ENCODE results near the gene SIGLEC6. TPM values are rescaled to one million over a fixed set of nuclear protein-coding genes. Genes with fewer than 3 reads are reported as not detected.

SIGLEC6 gene
- total and polyA plus RNA-seq, 2 experiments from 2014 or later = not detected

DNA sequence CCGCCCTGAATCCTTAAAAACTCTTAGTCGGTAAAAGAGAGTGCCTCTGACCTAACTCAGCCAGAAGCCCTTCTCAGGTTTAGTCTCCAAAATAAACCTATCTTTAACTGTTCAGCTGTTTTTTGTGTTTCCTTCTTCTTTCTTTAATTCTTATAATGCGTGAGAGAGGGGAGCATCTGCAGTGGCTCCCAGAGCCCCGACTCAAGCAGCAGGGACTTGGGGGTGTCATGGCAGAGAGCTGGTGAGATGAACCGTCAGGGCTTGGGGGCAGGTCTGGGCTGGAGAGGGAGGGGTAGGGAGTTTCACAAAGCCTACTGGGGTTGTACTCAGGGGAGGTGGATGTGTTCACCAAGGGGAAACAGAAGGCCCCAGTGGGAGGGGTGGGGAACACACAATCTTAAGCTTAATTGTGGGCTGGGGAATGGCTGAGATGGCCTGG, 16.8 kb upstream of the SIGLEC6 start:
- H2AFZ ChIP-seq = no peak overlapping the region
- H3K4me1 ChIP-seq (ENCODE audit: insufficient read depth) = no peaks in the 10 kb centered on the region
- H3K4me3 ChIP-seq = no peak overlapping the region
- 72% methylated on average over 5 of the region's 5 CpGs for WGBS (ENCODE audit: low lambda C conversion rate, missing lambda C conversion rate)
- TF ChIP-seq EZH2 (IDR thresholded peaks at IDR 0.05; ENCODE audit: borderline replicate concordance) (no peak), EZH2phosphoT487 (IDR thresholded peaks at IDR 0.05; ENCODE audit: low read depth, severe bottlenecking, unreplicated experiment) (no peak)
- TF ChIP-seq, protein P1, sequence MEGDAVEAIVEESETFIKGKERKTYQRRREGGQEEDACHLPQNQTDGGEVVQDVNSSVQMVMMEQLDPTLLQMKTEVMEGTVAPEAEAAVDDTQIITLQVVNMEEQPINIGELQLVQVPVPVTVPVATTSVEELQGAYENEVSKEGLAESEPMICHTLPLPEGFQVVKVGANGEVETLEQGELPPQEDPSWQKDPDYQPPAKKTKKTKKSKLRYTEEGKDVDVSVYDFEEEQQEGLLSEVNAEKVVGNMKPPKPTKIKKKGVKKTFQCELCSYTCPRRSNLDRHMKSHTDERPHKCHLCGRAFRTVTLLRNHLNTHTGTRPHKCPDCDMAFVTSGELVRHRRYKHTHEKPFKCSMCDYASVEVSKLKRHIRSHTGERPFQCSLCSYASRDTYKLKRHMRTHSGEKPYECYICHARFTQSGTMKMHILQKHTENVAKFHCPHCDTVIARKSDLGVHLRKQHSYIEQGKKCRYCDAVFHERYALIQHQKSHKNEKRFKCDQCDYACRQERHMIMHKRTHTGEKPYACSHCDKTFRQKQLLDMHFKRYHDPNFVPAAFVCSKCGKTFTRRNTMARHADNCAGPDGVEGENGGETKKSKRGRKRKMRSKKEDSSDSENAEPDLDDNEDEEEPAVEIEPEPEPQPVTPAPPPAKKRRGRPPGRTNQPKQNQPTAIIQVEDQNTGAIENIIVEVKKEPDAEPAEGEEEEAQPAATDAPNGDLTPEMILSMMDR (IDR thresholded peaks at IDR 0.05; ENCODE audit: poor library complexity) = no peak
- H3K27me3 ChIP-seq = no peaks in the 10 kb centered on the region
- DNase-seq (ENCODE audit: low spot score) = no peak
- no peaks in the 10 kb centered on the region for H3K79me2 ChIP-seq
- no peaks in the 10 kb centered on the region for H4K20me1 ChIP-seq (ENCODE audit: insufficient read depth, poor library complexity, severe bottlenecking)
- H3K9me3 ChIP-seq (ENCODE audit: low read depth) = no peaks in the 10 kb centered on the region
- no peaks in the 10 kb centered on the region for H3K9me2 ChIP-seq (replicated peaks; ENCODE audit: insufficient read depth)
- H3K36me3 ChIP-seq (replicated peaks; ENCODE audit: insufficient read depth, low read depth) = no peaks in the 10 kb centered on the region
- H3K4me2 ChIP-seq = no peak overlapping the region
- H3K27ac ChIP-seq = no peak overlapping the region

DNA sequence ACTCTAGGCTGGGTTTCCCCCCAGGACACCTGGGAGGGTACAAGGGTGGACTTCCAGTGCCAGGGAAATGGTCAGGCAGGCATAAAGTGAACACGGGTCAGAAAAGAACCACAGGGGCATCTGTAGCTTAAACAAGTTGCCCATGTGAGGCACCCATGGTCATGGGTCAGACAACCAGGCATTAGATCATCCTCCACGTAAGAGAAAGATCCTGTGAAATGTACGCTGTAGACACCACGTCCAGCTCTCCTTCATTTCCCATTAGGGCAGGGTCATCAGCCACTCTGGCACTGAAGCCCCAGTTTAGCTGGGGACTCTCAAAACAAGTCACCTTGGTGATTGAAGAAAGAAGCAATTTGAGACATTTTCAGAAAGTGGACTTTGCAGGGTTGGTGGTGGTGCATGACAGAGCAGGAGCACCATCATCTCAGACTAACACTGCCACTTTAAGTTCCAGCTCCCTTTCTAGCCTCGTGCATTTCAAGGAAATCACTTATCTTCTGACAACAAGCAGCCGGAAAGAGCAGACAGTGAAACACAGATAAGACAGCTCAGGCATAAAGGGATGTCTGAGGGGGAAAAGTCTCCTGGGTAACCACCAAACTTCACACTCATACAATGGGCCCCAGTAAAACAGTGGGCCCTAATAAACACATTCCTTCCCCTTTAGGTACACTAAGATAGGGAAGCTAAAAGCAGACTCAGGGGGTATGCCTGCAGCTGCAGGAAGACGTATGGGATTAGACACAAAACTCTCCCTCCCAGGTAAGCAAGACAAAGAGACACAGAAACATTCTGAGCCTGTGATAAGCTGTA, 16.1 kb upstream of the SIGLEC6 start:
- H4K20me1 ChIP-seq (ENCODE audit: insufficient read depth, poor library complexity, severe bottlenecking) = no peaks in the 10 kb centered on the region
- no peak overlapping the region for H3K4me3 ChIP-seq
- no peaks in the 10 kb centered on the region for H3K9me3 ChIP-seq (ENCODE audit: low read depth)
- H3K4me1 ChIP-seq (ENCODE audit: insufficient read depth) = no peaks in the 10 kb centered on the region
- WGBS (ENCODE audit: low lambda C conversion rate, missing lambda C conversion rate) = 52% methylated on average over 7 of the region's 7 CpGs
- no peak overlapping the region for H3K27ac ChIP-seq
- no peak for DNase-seq (ENCODE audit: low spot score)
- H3K79me2 ChIP-seq = no peaks in the 10 kb centered on the region
- H3K4me2 ChIP-seq = no peak overlapping the region
- TF ChIP-seq EZH2phosphoT487 (IDR thresholded peaks at IDR 0.05; ENCODE audit: low read depth, severe bottlenecking, unreplicated experiment) = no peak
- no peak for TF ChIP-seq EZH2 (IDR thresholded peaks at IDR 0.05; ENCODE audit: borderline replicate concordance)
- TF ChIP-seq, protein P1 (IDR thresholded peaks at IDR 0.05; ENCODE audit: poor library complexity) = no peak
- H2AFZ ChIP-seq = no peak overlapping the region
- H3K9me2 ChIP-seq (replicated peaks; ENCODE audit: insufficient read depth) = no peaks in the 10 kb centered on the region
- no peaks in the 10 kb centered on the region for H3K27me3 ChIP-seq
- H3K36me3 ChIP-seq (replicated peaks; ENCODE audit: insufficient read depth, low read depth) = no peaks in the 10 kb centered on the region

DNA sequence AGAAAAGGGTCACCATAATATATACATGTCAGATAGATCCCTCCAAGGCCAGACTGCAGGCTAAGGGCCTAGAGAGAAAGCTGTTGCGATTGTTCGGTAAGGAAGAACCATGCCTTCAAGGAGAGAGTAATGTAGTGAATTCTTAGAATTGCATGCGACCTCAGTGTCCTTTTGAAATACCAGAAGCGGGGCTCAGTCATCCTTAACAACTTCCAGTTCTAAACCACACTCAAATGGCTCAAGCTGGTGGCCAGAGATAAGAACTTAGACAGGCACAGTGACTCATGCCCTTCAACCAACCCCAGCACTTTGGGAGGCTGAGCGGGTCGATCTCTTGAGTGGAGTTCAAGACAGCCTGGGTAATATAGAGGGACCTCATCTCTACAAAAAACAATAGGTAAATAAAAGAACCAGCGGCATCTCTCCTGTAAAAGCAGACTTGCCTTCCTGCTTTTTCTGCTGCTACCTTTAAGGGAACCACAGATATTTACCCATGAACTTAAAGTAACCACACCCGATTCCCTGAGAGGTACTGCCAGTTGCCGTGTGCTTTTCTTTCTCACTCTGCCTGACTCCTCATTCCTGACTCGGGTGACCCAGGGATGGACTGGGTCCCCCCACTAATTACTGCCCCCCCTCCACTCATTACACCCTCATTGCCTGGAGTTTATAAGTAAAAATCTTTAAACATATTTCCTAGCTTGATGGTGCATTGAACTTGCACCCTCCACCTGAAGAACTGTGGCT, 15.4 kb upstream of the SIGLEC6 start:
- DNase-seq (ENCODE audit: low spot score) = no peak
- TF ChIP-seq EZH2phosphoT487 (IDR thresholded peaks at IDR 0.05; ENCODE audit: low read depth, severe bottlenecking, unreplicated experiment) = no peak
- no peak for TF ChIP-seq EZH2 (IDR thresholded peaks at IDR 0.05; ENCODE audit: borderline replicate concordance)
- TF ChIP-seq, protein P1 (IDR thresholded peaks at IDR 0.05; ENCODE audit: poor library complexity) = no peak
- Histone ChIP-seq H3K79me2 (no peaks in the 10 kb centered on the region), H3K27me3 (no peaks in the 10 kb centered on the region), H3K9me3 (ENCODE audit: low read depth) (no peaks in the 10 kb centered on the region), H3K4me1 (ENCODE audit: insufficient read depth) (no peaks in the 10 kb centered on the region), H3K36me3 (replicated peaks; ENCODE audit: insufficient read depth, low read depth) (no peaks in the 10 kb centered on the region), H3K27ac (no peak overlapping the region), H3K9me2 (replicated peaks; ENCODE audit: insufficient read depth) (no peaks in the 10 kb centered on the region), H2AFZ (no peak overlapping the region), H3K4me3 (no peak overlapping the region), H3K4me2 (no peak overlapping the region), H4K20me1 (ENCODE audit: insufficient read depth, poor library complexity, severe bottlenecking) (no peaks in the 10 kb centered on the region)
- 68% methylated on average over 10 of the region's 10 CpGs for WGBS (ENCODE audit: low lambda C conversion rate, missing lambda C conversion rate)
